NCI-H146 treated with DMSO at 0.1 percent for 48 hours (cell line): Measurements from ENCODE around the gene TTYH1.

ENCODE experiments used
- DNase-seq: peaks from one replicate; lab custom pipeline; 2025; ENCODE audit not compliant: unreplicated experiment; lab: John Stamatoyannopoulos, UW

The TTYH1 gene

DNA sequence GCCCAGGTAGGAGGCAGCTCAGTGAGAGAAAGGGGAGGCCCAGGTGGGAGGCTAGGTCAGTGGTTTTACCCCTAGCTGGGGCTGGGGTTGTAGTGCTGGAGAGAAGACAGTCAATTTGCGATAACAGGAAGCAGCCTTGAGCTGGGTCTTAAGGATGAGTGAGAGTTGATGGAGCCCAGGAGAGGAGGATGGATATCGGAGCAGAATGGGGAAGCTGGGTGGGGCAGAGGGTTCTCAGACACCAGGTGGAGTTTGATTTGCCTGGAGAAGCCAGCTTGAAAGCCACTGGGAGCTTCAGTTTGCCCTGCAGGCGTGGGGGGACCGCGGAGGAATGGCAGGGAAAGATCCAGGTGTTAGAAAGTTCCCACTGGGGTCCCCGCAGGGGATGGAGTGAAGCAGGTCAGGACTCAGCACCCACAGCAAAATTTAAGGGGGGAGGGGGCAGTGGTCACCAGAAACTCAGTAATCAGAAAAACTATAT, 58.7 kb downstream of the TTYH1 start:
- no peak for DNase-seq

DNA sequence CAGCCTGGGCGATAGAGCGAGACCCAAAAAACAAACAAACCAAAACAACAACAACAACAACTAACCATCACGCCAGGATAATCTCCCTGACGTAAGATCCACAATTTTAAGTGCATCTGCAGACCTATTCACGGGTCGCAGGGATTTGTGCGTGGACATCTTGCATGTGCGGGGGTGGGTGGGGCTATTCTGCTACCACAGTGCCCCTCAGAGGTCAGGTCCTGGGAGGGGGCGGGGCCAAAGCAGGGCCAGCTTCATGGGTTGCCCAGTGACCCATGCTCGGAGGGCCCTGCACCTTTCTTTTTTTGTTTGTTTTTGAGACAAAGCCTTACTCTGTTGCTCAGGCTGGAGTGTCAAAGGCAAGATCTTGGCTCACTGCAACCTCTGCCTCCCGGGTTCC, 60.4 kb downstream of the TTYH1 start:
- DNase-seq, result no peak

DNA sequence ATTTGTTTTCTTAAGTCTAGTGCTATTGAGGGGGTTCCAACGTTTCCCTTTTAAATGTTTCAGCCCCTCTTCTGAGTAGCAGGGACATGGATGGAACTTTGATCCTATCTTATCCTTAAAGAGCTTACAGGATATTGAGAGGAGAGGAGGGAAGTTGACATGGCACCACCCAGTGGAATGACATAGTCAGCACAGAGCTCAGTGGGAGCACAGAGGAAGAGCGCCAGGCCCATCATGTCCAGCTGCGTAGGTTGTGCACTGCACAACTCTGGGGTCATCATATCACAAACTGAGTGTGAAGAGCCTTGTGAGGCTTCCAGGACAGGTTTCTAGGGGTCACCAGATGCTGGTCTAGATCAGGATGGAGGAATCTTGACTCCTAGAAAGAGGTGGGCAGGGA, 62.4 kb downstream of the TTYH1 start:
- DNase-seq, result no peak

DNA sequence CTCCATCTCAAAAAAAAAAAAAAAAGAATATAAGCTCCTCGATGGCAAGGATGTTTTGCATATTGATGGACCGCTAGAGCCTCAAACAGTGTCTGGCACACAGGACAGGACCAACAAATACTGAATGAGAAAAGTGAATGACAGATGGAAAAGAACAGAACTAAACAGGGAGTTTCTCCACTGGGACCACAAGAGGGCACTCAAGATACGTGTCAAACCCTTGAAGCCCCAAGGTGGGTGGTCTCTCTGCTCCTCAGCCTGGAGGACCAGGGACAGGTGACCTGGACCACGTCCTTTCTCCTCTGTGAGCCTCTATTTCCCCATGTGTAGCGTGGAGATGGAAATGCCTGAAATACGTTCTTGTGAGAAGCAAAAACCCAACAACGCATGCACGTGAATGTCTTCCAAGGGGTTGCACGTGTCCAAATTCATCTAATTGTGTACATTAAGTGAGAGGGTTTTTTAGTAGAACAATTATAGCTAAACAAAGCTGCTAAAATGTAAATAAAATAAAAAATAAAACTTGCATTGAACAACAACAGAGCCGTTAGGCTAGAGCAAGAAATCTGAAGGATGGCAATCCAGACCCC, 63.5 kb downstream of the TTYH1 start:
- DNase-seq, result peak; percentile 8

DNA sequence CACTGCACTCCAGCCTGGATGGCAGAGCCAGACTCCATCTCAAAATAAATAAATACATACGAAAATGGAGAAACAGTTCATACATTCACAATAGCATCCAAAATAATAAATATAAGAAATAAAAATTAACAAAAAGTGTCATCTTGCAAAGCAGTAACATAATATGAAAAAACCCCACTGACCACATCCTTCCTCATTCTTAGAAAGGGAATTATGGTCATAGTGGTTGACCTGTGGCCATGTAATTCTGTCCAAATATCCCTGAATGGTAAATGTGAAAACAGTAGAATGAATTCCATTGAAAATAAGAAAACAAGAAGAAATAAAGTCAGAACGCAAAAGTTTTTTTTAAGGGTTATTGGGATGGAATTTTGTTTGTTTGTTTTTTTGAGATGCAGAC, 64.8 kb downstream of the TTYH1 start:
- no peak for DNase-seq

DNA sequence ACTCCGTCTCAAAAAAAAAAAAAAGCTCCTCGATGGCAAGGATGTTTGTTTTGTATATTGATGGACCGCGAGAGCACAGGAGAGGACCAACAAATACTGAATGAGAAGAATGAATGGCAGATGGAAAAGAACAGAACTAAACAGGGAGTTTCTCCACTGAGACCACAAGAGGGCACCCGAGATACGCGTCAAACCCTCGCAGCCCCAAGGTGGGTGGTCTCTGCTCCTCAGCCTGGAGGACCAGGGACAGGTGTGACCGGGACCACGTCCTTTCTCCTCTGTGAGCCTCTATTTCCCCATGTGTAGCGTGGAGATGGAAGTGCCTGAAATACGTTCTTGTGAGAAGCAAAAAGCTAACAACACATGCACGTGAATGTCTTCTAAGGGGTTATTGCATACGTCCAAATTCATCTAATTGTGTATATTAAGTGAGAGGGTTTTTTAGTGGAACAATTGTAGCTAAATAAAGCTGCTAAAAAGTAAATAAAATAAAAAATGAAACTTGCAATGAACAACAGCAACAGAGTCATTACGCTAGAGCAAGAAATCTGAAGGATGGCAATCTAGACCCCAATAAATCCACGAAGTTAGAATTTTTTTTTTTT, 66.2 kb downstream of the TTYH1 start:
- peak; percentile 34 for DNase-seq

DNA sequence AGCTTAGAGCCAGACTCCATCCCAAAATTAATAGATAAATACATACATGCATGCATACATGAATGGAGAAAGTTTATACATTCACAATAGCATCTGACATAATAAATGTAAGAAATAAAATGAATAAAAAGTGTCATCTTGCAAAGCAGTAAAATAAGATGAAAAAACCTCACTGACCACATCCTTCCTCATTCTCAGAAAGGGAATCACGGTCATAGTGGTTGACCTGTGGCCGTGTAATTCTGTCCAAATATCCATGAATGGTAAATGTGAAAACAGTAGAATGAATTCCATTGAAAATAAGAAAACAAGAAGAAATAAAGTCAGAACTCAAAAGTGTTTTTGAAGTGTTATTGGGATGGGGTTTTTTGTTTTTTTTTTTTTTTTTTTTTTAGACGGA, 67.6 kb downstream of the TTYH1 start:
- DNase-seq, result no peak

DNA sequence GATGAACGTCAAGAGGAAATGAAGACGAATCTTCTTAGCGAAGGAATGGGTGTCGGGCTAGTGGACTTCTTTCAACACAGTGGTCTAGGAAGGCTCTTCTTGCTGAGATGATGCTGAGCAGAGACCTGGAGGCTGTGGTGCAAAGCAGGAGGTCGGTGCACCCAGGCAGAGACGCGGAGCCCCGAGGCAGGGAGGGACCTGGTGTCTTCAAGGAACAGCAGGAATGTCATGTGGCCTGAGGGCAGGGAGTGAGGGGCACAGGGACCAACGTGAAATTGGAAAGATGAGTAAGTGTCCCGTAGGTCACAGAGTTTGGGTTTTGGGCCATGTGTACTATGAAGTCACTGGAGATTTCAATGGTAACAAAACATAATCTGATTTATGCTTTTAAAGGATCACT, 69.2 kb downstream of the TTYH1 start:
- no peak for DNase-seq

DNA sequence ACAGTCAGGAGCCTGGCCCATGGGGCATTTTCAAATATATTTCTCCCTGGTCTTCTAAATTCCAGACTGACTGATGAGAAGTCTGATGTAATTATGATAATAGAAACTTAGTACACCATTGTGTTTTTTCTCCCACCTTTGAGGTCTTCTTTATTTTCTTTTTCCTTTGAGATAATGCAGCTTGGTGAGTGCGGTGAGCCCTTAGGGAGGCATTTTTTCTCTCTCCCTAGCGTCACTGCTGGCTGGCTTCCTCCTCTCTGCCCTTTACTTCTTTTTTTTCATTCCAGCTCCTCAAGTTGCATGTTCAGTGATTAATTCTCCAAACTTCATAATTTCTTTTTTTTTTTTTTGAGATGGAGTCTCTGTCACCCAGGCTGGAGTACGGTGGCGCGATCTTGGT, 70.6 kb downstream of the TTYH1 start:
- no peak for DNase-seq
